A549 (cell line): ENCODE data around the gene XYLT1.

Source experiments
- CTCF ChIP-seq: fragments of >200 bp; sonication (Bioruptor Twin); formaldehyde crosslinking; IDR thresholded peaks from 3 replicates; pipeline ENCODE4 v1.5.1; 2016
- MAZ ChIP-seq: fragments of 150-350 bp; IDR thresholded peaks from 2 replicates; pipeline ENCODE4 v1.6.1; 2014; ENCODE audit warnings: antibody characterized with exemption, low read depth, low read length, borderline replicate concordance
- PBX3 ChIP-seq: IDR thresholded peaks from 2 replicates; pipeline ENCODE4 v1.6.1; 2012
- RNF2 ChIP-seq: fragments of 200-600 bp; sonication (generic); IDR thresholded peaks from 2 replicates; pipeline ENCODE4 v1.6.1; 2016; ENCODE audit warnings: low read depth, mild to moderate bottlenecking, antibody characterized with exemption, moderate library complexity, borderline replicate concordance
- TF ChIP-seq, protein P1 (sequence below): fragments of 450-650 bp; IDR thresholded peaks from 2 replicates; pipeline ENCODE4 v1.6.1; 2014; ENCODE audit warnings: antibody characterized with exemption

DNA sequence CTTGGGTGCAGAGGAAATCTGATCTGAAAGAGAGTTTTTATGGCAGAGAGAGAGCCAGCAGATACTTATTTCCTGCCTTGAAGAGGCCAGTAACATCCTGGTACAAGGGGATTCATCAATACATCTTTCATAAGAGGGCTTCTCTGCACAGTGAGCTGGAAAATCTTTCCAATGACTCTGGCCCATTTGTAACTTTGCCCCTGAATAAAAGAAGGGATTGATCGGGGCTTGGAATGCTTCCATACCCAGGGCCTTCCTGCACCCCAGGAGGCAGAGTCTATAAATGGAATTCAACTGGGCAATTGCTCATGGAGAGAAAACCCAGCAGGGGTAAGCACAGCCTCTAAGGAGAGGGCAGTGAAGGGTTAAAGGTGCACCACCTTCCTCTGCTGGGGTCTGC, 163.3 kb downstream of the XYLT1 start:
- TF ChIP-seq RNF2 (no peak), MAZ (no peak), CTCF (no peak), PBX3 (no peak)
- TF ChIP-seq, protein P1, sequence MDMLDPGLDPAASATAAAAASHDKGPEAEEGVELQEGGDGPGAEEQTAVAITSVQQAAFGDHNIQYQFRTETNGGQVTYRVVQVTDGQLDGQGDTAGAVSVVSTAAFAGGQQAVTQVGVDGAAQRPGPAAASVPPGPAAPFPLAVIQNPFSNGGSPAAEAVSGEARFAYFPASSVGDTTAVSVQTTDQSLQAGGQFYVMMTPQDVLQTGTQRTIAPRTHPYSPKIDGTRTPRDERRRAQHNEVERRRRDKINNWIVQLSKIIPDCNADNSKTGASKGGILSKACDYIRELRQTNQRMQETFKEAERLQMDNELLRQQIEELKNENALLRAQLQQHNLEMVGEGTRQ, result no peak
